Psoas muscle (tissue), 8 donors: ENCODE measurements around the gene ZSWIM5. TPM values are rescaled to one million over a fixed set of nuclear protein-coding genes. Genes with fewer than 3 reads are reported as not detected.

ENCODE experiments used
- ATAC-seq, 4 donors: fragments of 200-7000 bp; cut with Tn5 transposase; one replicate each; pipeline ENCODE4 v1.9.1; 2020; ENCODE audit warnings: moderate library complexity in 3 of 4, mild to moderate bottlenecking in 2 of 4
- DNase-seq, 2 donors: peaks; one replicate each; pipeline ENCODE4 v3.0.0-alpha.2; 2020
- H3K27ac ChIP-seq: fragments of 200-600 bp; one replicate; pipeline ENCODE4 v1.8.0; 2022
- H3K27me3 ChIP-seq, 3 donors: fragments of 200-600 bp in 1 of 3; one replicate each; pipeline versions ENCODE4 v1.6.1 to v1.8.0; 2013 to 2022; ENCODE audit warnings: low read length in 2 of 3, mild to moderate bottlenecking in 2 of 3, moderate library complexity in 1 of 3; ENCODE audit not compliant: insufficient read depth in 3 of 3
- H3K36me3 ChIP-seq, 2 donors: fragments of 200-600 bp in 1 of 2; one replicate each; pipeline versions ENCODE4 v1.6.1 to v1.8.0; 2013 to 2022; ENCODE audit warnings: low read depth in 1 of 2, mild to moderate bottlenecking in 1 of 2, moderate library complexity in 1 of 2; ENCODE audit not compliant: insufficient read depth in 1 of 2
- H3K4me1 ChIP-seq: fragments of 200-600 bp; one replicate; pipeline ENCODE4 v1.8.0; 2022
- H3K4me3 ChIP-seq: fragments of 200-600 bp; one replicate; pipeline ENCODE4 v1.8.0; 2022; ENCODE audit warnings: mild to moderate bottlenecking
- H3K9me3 ChIP-seq: fragments of 200-600 bp; one replicate; pipeline ENCODE4 v1.8.0; 2022
- CTCF ChIP-seq: fragments of 200-600 bp; IDR thresholded peaks from one replicate; pipeline ENCODE4 v1.8.0; 2022; ENCODE audit warnings: antibody characterized with exemption
- WGBS, 3 donors: extraction: QIAGEN DNeasy Blood & Tissue Kit; methylation state at CpG; one replicate each; pipeline versions ENCODE4 v1.1.6 to v1.1.7; 2013; 5-methylcytosine and 5-hydroxymethylcytosine counted together
- intact Hi-C, 2 donors: fragments of 100-400 bp; cut with DNase I; formaldehyde crosslinking; loops; one replicate each; pipeline versions ENCODE4 v1.11.0 to v1.14.2; 2022
- polyA plus RNA-seq, 3 donors: library from polyadenylated mRNA; stranded (reverse); fragments of 200-250 nt; gene quantifications; one replicate each; pipeline ENCODE4 v1.2.3, GENCODE V29; 2013
- total RNA-seq, 4 donors: library from RNA; stranded (reverse); fragmentation: NEBNext Ultra II Directional in 2 of 4; extraction: Animal tissue kit (Norgen Biotek cat#: 25700) in 2 of 4; gene quantifications; one replicate each; pipeline versions ENCODE4 v1.2.1 to v1.2.4, GENCODE V29; 2021 to 2023
- donor health status: healthy with polysubstance abuse.
- donor health status: DM: no; HTN: no; CAD: no; lungs with moderate emphysema.
- donor health status: Bipolar disorder and iron deficiency.
- donor health status: healthy.
- donor health status: DM: yes; HTN: yes; CAD: no.
- donor health status: DM: no; HTN: no; CAD: no.
- donor health status: DM: no; HTN: no; CAD: no.
- donor health status: DM: yes; HTN: yes; CAD: no.

The ZSWIM5 gene
- total and polyA plus RNA-seq, 7 donors: 0.03 to 0.98 (median 0.50) TPM

GRCh38 chr1:45026446-45026845 is 180.0 kb downstream of the ZSWIM5 start:
- H3K27me3 ChIP-seq: no peaks in the 10 kb centered on the region
- no peaks in the 10 kb centered on the region for H3K4me1 ChIP-seq
- H3K4me3 ChIP-seq: no peak overlapping the region
- no peaks in the 10 kb centered on the region for H3K9me3 ChIP-seq
- no peaks in the 10 kb centered on the region for H3K36me3 ChIP-seq
- no peak for TF ChIP-seq CTCF
- intact Hi-C loops: no loop called here
- no peak overlapping the region for H3K27ac ChIP-seq
- 77 to 91% (median 78%) methylated on average over 1 of the region's 1 CpG for whole genome bisulfite sequencing, 3 donors
- DNase-seq (no peak), ATAC-seq (no peak)

GRCh38 chr1:45023663-45024062 is 182.7 kb downstream of the ZSWIM5 start:
- Histone ChIP-seq H3K9me3 (no peaks in the 10 kb centered on the region), H3K27ac (no peak overlapping the region), H3K27me3 (no peaks in the 10 kb centered on the region), H3K36me3 (no peaks in the 10 kb centered on the region), H3K4me1 (no peaks in the 10 kb centered on the region), H3K4me3 (no peak overlapping the region)
- ATAC-seq (no peak), DNase-seq (no peak)
- 91 to 95% (median 93%) methylated on average over 1 of the region's 1 CpG for WGBS, 3 donors
- no peak for TF ChIP-seq CTCF
- intact Hi-C loops: no loop called here

- H3K4me1 ChIP-seq: peaks cover 3% of the 10 kb centered on the region
- no peak overlapping the region for H3K4me3 ChIP-seq
- ATAC-seq (peak; percentile 60 to 80 (median 68)), DNase-seq (no peak)
- H3K9me3 ChIP-seq: no peaks in the 10 kb centered on the region
- 47 to 53% (median 51%) methylated on average over 16 of the region's 16 CpGs for WGBS, 3 donors
- TF ChIP-seq CTCF: peak; percentile 57
- peaks cover 0 to 20% of the 10 kb centered on the region in 2 donors for H3K36me3 ChIP-seq
- intact Hi-C loops: loop anchor here (10.0 kb wide), 1 partner anchor 556 kb away; no protein-coding TSS in a partner anchor
- H3K27me3 ChIP-seq: no peaks in the 10 kb centered on the region
- no peak overlapping the region for H3K27ac ChIP-seq
Measured at GRCh38 chr1:45018599-45019230, 187.7 kb downstream of the ZSWIM5 start.

- intact Hi-C loops: loop anchor here (10.0 kb wide), 1 partner anchor 558 kb away; no protein-coding TSS in a partner anchor
- Histone ChIP-seq H3K27me3 (no peaks in the 10 kb centered on the region), H3K27ac (no peak overlapping the region), H3K9me3 (no peaks in the 10 kb centered on the region), H3K4me1 (peaks cover 12% of the 10 kb centered on the region), H3K4me3 (no peak overlapping the region), H3K36me3 (peaks cover 0 to 27% of the 10 kb centered on the region in 2 donors)
- DNase-seq (no peak), ATAC-seq (no peak)
- TF ChIP-seq CTCF: no peak
- 43 to 66% (median 44%) methylated on average over 6 of the region's 6 CpGs for WGBS, 3 donors
Measured at GRCh38 chr1:45016767-45017166, 189.6 kb downstream of the ZSWIM5 start.
